ENCODE data around the gene GHDC.

The GHDC gene

GRCh38 chr17:42182927-42183734 is 11.2 kb downstream of the GHDC start:
- H3K4me1 ChIP-seq: peaks cover 0 to 28% (median 25%) of the 10 kb centered on the region in 4 donors
- DNase-seq: no peak
- H3K9me3 ChIP-seq: no peaks in the 10 kb centered on the region
- H3K27me3 ChIP-seq: peaks cover 0 to 38% of the 10 kb centered on the region in 2 donors
- peak overlapping the region; percentile 70 to 72 for H3K27ac ChIP-seq
- intact Hi-C loops (cut with DNase I; ENCODE audit: low total_unique reads): no loop called here
- peak overlapping the region; percentile 53 to 71 for H3K4me3 ChIP-seq
- H3K36me3 ChIP-seq: no peaks in the 10 kb centered on the region
- TF ChIP-seq CTCF (IDR thresholded peaks at IDR 0.05): no peak

DNA sequence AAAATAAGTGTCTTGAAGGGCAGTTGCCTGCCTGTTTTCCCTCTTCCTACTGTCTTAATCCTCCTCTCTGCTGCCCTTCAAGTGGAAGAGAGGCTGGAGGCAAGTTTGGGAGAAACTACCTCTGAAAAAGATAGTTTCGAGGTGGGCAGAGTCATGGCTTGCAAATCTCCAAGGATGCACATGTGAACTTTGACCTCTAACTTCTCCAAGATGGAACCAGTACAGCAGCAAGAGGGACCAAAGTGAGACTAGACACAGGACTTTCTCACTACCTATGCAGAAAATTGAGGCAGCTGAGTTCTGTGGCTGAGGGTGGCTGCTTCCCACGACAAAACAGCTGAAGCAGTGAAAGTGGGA is 12.5 kb downstream of the GHDC start:
- Histone ChIP-seq H3K36me3 (no peaks in the 10 kb centered on the region), H3K27ac (no peak overlapping the region), H3K9me3 (no peaks in the 10 kb centered on the region), H3K4me1 (peaks cover 0 to 28% (median 25%) of the 10 kb centered on the region in 4 donors), H3K27me3 (peaks cover 0 to 48% of the 10 kb centered on the region in 2 donors), H3K4me3 (no peak overlapping the region)
- TF ChIP-seq CTCF (IDR thresholded peaks at IDR 0.05): no peak
- no peak for DNase-seq
- intact Hi-C loops (cut with DNase I; ENCODE audit: low total_unique reads): no loop called here

- Histone ChIP-seq H3K36me3 (no peaks in the 10 kb centered on the region), H3K4me1 (peaks cover 0 to 28% (median 25%) of the 10 kb centered on the region in 4 donors), H3K27me3 (peaks cover 0 to 50% of the 10 kb centered on the region in 2 donors), H3K9me3 (no peaks in the 10 kb centered on the region), H3K27ac (no peak within 1 kb of the TSS), H3K4me3 (peak within 1 kb of the TSS; percentile 26 to 33)
- peak; percentile 73 to 80 for DNase-seq
- intact Hi-C loops (cut with DNase I; ENCODE audit: low total_unique reads): no loop called here
- TF ChIP-seq CTCF (IDR thresholded peaks at IDR 0.05): peak; percentile 10 to 15
Observed at GRCh38 chr17:42180922-42181850, 13.1 kb downstream of the GHDC start, which contains the start of gene KCNH4. Gene KCNH4, minus strand, starts transcription at chr17:42181142. Its CDS starts 197 bp downstream, at chr17:42180945.

GRCh38 chr17:42180411-42180921 is 13.8 kb downstream of the GHDC start:
- Histone ChIP-seq H3K36me3 (no peaks in the 10 kb centered on the region), H3K27ac (no peak overlapping the region), H3K4me3 (peak overlapping the region; percentile 26 to 33), H3K27me3 (peaks cover 0 to 50% of the 10 kb centered on the region in 2 donors), H3K4me1 (peaks cover 0 to 28% (median 25%) of the 10 kb centered on the region in 4 donors), H3K9me3 (no peaks in the 10 kb centered on the region)
- no peak for DNase-seq
- TF ChIP-seq CTCF (IDR thresholded peaks at IDR 0.05): no peak
- intact Hi-C loops (cut with DNase I; ENCODE audit: low total_unique reads): no loop called here

DNA sequence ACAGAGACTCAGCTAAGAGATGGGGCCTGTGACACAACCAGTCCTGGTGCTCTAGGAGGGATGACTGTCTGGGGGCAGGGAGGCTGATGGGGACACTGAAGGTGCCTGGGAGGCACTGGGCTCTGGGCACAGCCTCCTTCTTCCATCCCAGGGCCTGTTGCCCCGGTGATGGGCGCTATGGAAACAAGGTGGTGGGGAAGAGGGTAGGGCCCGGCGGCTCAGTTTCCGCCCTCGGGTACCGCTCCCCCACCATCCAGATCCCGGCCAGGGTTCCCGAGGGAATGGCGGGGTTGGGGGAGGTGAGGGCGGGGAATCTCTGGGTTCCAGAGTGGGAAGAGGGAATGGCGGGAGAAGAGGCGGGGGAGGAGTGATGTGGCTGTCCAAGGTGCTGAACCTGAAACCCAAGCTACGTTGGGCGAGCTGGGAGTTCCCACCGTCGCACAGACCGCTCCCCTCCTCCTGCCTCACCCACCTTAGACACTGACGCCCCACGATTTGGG is 14.3 kb downstream of the GHDC start:
- intact Hi-C loops (cut with DNase I; ENCODE audit: low total_unique reads): no loop called here
- peaks cover 0 to 28% (median 25%) of the 10 kb centered on the region in 4 donors for H3K4me1 ChIP-seq
- H3K9me3 ChIP-seq: no peaks in the 10 kb centered on the region
- H3K36me3 ChIP-seq: no peaks in the 10 kb centered on the region
- H3K4me3 ChIP-seq: no peak overlapping the region
- no peak for DNase-seq
- TF ChIP-seq CTCF (IDR thresholded peaks at IDR 0.05): no peak
- H3K27me3 ChIP-seq: peaks cover 0 to 51% of the 10 kb centered on the region in 2 donors
- H3K27ac ChIP-seq: no peak overlapping the region

Measured in tibial artery (tissue), 4 donors.